Kidney (tissue), 14 donors: ENCODE results near the gene TVP23A. TPM values are rescaled to one million over a fixed set of nuclear protein-coding genes. Genes with fewer than 3 reads are reported as not detected.

Experiments
- DNase-seq, 5 donors: peaks; one replicate each; pipeline ENCODE4 v3.0.0-alpha.2; 2013 to 2020
- FAIRE-seq: peaks from 2 replicates; lab custom pipeline; 2012; peaks lifted over from hg19 to GRCh38; lab: Jason Lieb, UNC
- H3K27ac ChIP-seq, 2 donors: one replicate each; pipeline ENCODE4 v1.7.0; 2013; ENCODE audit warnings: low read depth in 2 of 2, low read length in 2 of 2, inconsistent platforms in 1 of 2
- H3K27me3 ChIP-seq: one replicate; pipeline ENCODE4 v1.7.1; 2013; ENCODE audit warnings: low read length, inconsistent platforms; ENCODE audit not compliant: control insufficient read depth, insufficient read depth
- H3K36me3 ChIP-seq, 3 donors: one replicate each; pipeline versions ENCODE4 v1.7.0 to v1.7.1; 2013; ENCODE audit warnings: low read length in 3 of 3, control low read depth in 1 of 3, inconsistent platforms in 1 of 3; ENCODE audit not compliant: insufficient read depth in 3 of 3, control insufficient read depth in 2 of 3
- H3K4me1 ChIP-seq, 3 donors: one replicate each; pipeline versions ENCODE4 v1.7.0 to v1.7.1; 2013; ENCODE audit warnings: low read length in 3 of 3, inconsistent platforms in 1 of 3, low read depth in 1 of 3; ENCODE audit not compliant: control insufficient read depth in 2 of 3, insufficient read depth in 2 of 3
- H3K4me3 ChIP-seq, 3 donors: one replicate each; pipeline versions ENCODE4 v1.7.0 to v1.8.1; 2013; ENCODE audit warnings: low read length in 3 of 3, control low read depth in 1 of 3, inconsistent platforms in 1 of 3
- H3K9ac ChIP-seq, 3 donors: one replicate each; pipeline versions ENCODE4 v1.7.0 to v1.7.1; 2013; ENCODE audit warnings: low read length in 3 of 3, control low read depth in 1 of 3, inconsistent platforms in 1 of 3
- H3K9me3 ChIP-seq, 3 donors: one replicate each; pipeline versions ENCODE4 v1.7.0 to v1.7.1; 2013; ENCODE audit warnings: low read length in 3 of 3, control low read depth in 1 of 3, inconsistent platforms in 1 of 3; ENCODE audit not compliant: control insufficient read depth in 2 of 3, insufficient read depth in 1 of 3
- CTCF ChIP-seq: IDR thresholded peaks from 3 replicates; pipeline ENCODE4 v1.5.1; 2012; ENCODE audit warnings: mild to moderate bottlenecking, moderate library complexity, borderline replicate concordance; ENCODE audit not compliant: insufficient read depth; ENCODE audit errors: extremely low read depth
- intact Hi-C: fragments of 100-400 bp; cut with DNase I; formaldehyde crosslinking; loops from one replicate; pipeline ENCODE4 v1.11.1; 2022
- polyA plus RNA-seq: library from polyadenylated mRNA; stranded (reverse); fragments of 350-450 nt; fragmentation: Illumina TruSeq; extraction: RNeasy Lipid Tissue Mini Kit (QIAGEN cat#74804); gene quantifications from one replicate; pipeline ENCODE4 v1.2.3, GENCODE V29; 2014; ENCODE audit warnings: low read depth, low replicate concordance; ENCODE audit not compliant: insufficient read depth
- total RNA-seq: library from RNA; stranded (reverse); fragmentation: NEBNext Ultra II Directional; extraction: Animal tissue kit (Norgen Biotek cat#: 25700); gene quantifications from one replicate; pipeline ENCODE4 v1.2.1, GENCODE V29; 2021
- donor health status: control.
- donor health status: control.
- donor health status: control.
- donor health status: control.
- donor health status: control.
- donor health status: DM: yes; HTN: yes; CAD: no.
- donor health status: Normal renal cell carcinoma (clear cell type).

The TVP23A gene
- total and polyA plus RNA-seq, 2 donors from 2014 or later: 0.19 TPM; not detected in 1

- Histone ChIP-seq H3K27me3 (no peaks in the 10 kb centered on the region), H3K4me1 (no peaks in the 10 kb centered on the region), H3K27ac (no peak overlapping the region), H3K9me3 (no peaks in the 10 kb centered on the region), H3K4me3 (no peak overlapping the region), H3K36me3 (no peaks in the 10 kb centered on the region), H3K9ac (no peak overlapping the region)
- FAIRE-seq: no peak
- intact Hi-C loops: no loop called here
- no peak for DNase-seq
- no peak for TF ChIP-seq CTCF
Observed at GRCh38 chr16:10840703-10841102, 22.1 kb upstream of the TVP23A start.

GRCh38 chr16:10839279-10839666, 20.7 kb upstream of the TVP23A start:
- FAIRE-seq (no peak), DNase-seq (no peak)
- no peaks in the 10 kb centered on the region for H3K4me1 ChIP-seq
- H3K4me3 ChIP-seq: no peak overlapping the region
- no peak for TF ChIP-seq CTCF
- H3K9ac ChIP-seq: no peak overlapping the region
- no peak overlapping the region for H3K27ac ChIP-seq
- no peaks in the 10 kb centered on the region for H3K36me3 ChIP-seq
- H3K27me3 ChIP-seq: no peaks in the 10 kb centered on the region
- intact Hi-C loops: no loop called here
- H3K9me3 ChIP-seq: no peaks in the 10 kb centered on the region

GRCh38 chr16:10838621-10839278, 20.2 kb upstream of the TVP23A start:
- intact Hi-C loops: no loop called here

More at GRCh38 chr16:10838621-10839278, 20.2 kb upstream of the TVP23A start:
- Histone ChIP-seq H3K9me3 (no peaks in the 10 kb centered on the region), H3K4me3 (no peak overlapping the region), H3K27me3 (no peaks in the 10 kb centered on the region), H3K36me3 (no peaks in the 10 kb centered on the region), H3K9ac (no peak overlapping the region), H3K4me1 (no peaks in the 10 kb centered on the region), H3K27ac (no peak overlapping the region)
- DNase-seq (no peak), FAIRE-seq (no peak)
- no peak for TF ChIP-seq CTCF
